ENCODE measurements around the gene PYGL.

GRCh38 chr14:50936882-50937281 is 7.4 kb downstream of the PYGL start:
- no peak for TF ChIP-seq CTCF (optimal IDR thresholded peaks at IDR 0.05 in 1 of 3, IDR thresholded peaks at IDR 0.05 in 1 of 3, conservative IDR thresholded peaks at IDR 0.05 in 1 of 3; ENCODE audit: extremely low read depth in 1 of 3, insufficient read depth in 2 of 3, low read length in 3 of 3)
- no peak for TF ChIP-seq EZH2 (IDR thresholded peaks at IDR 0.05; ENCODE audit: low read length)
